D721Med (cell line): ENCODE results near the gene KCNH8.
A peak's percentile ranks its signal among the peaks of the same experiment; 100 is the strongest.

Experiments used
- DNase-seq: peaks from one replicate; pipeline ENCODE4 v3.0.0; 2011; ENCODE audit warnings: low spot score; ENCODE audit not compliant: insufficient read length
- FAIRE-seq: peaks from 2 replicates; lab custom pipeline; 2011; peaks lifted over from hg19 to GRCh38; lab: Jason Lieb, UNC
- CTCF ChIP-seq: IDR thresholded peaks from 2 replicates; pipeline ENCODE4 v1.5.1; 2012; ENCODE audit warnings: mild to moderate bottlenecking, control low read depth; ENCODE audit not compliant: insufficient read depth; ENCODE audit errors: missing control alignments

KCNH8 gene

GRCh38 chr3:19531426-19531825, 383.1 kb downstream of the KCNH8 start:
- FAIRE-seq (no peak), DNase-seq (no peak)
- no peak for TF ChIP-seq CTCF

- FAIRE-seq (no peak), DNase-seq (no peak)
- no peak for TF ChIP-seq CTCF
These were observed 391.4 kb downstream of the KCNH8 start for GRCh38 chr3:19539518-19540392.

- no peak for FAIRE-seq
- no peak for TF ChIP-seq CTCF
- DNase-seq: no peak
These were observed 392.2 kb downstream of the KCNH8 start for GRCh38 chr3:19540464-19540863.

- DNase-seq (no peak), FAIRE-seq (no peak)
- TF ChIP-seq CTCF: no peak
These were observed 393.0 kb downstream of the KCNH8 start for GRCh38 chr3:19541284-19541683.

- TF ChIP-seq CTCF: peak; percentile 80
- DNase-seq (no peak), FAIRE-seq (peak; percentile 77)
These were observed 395.0 kb downstream of the KCNH8 start for GRCh38 chr3:19543212-19543841.

GRCh38 chr3:19547665-19548464, 399.6 kb downstream of the KCNH8 start:
- FAIRE-seq (no peak), DNase-seq (no peak)
- no peak for TF ChIP-seq CTCF
